GM21526 (cell line): Measurements from ENCODE around the gene HOGA1.

ENCODE experiments used
- ATAC-seq: cut with Tn5 transposase; IDR thresholded peaks from one replicate; pipeline ENCODE4 v1.9.1; 2021; ENCODE audit warnings: moderate library complexity; ENCODE audit not compliant: unreplicated experiment, low FRiP score

The HOGA1 gene

DNA sequence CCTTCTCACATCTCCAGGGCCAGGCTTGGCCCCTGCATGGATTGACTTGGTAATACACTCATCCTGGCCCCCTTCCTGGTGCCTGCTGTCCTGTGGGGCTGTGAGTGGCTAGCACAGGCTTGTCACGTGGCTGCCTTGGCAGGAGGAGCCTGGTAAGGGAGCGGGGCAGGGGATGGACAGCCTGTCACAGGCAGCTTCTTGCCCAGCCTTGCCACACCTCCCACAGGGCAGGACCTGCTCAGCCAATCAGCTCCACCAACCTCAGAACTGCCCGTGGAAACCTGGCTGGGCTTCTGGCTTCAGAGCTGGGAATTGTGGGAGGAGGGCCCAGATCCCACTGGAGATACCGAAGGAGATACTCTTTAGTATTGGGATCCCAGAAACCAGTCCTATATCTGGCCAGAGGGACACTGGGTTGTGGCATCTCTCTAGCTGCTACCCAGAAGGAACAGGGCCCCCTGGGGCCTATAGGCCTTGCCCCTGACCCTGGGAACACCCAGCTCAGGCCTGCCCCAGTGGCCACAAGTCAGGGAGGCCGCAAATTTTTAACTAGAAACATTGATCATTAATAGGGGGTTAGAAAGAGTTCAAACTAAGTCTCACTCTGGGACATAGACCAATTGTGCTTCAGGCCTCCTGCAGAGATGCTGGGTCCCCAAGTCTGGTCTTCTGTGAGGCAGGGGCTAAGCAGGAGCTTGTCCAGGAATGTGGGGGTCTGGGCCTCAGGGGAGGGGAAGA lies at the start of gene HOGA1:
HOGA1 (plus strand) TSS at position 330 of the 738 bp plus-strand sequence; CDS start at position 645, 315 bp downstream.
- no peak for ATAC-seq

DNA sequence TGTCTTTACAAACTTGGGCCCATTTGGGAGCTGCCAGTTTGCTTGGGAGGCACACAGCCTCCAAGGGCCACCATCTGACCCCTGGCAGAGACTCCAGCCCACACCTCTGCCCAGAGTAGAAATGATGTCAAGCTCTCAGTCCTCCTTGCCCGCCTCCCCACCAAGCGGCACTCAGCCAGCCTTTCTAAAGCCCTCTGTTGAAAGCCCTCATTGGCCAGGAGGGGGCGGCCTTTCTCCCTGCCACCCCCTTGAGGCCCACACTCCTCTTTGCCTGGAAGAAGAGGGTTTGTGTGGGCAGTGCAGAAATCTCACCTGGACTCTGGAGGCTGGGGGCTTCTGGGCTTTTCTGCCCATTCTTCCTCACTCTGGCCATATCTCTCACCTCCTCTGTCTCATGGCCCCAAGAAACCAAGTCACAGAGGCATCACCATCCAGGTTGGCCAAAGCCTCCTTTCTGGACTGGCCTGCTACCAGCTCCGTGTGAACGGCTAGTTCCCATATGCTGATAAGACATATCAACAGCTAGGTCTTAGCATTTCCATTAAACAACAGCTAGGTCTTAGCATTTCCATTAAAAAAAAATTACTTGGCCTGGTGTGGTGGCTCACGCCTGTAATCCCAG lies 49.3 kb upstream of the HOGA1 start:
- no peak for ATAC-seq

DNA sequence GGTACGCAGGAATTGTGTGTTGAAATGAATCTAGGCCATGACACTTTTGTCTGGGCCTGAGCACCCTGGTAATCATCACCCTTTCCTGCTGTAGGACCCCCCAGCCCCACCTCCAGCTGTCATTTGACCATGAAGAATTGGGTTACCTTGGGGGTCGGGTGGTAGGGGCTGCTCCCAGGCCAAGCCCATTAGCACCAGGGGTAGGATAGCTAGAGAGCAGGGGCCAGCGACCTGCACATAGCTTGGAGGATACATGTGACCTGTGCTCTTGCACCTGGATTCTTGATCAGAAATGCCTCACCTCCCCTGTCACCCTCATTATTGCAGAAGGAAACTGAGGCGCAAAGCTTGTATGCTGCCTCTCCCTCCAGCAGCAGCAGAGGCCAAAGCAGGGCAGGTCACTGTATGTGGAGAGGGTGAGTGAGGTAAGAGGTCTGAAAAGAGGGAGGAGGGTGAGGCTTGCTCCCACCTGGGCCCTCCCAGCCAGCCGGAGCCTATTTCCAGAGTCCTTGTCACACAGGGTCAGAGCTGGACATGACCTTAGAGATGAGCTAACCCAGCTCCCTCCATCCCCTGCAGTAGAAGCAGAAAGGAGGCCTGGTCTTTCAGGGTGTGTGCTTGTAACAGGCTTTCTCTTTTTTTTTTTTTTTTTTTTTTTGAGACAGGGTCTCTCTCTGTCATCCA lies 46.9 kb upstream of the HOGA1 start:
- no peak for ATAC-seq

GRCh38 chr10:97538411-97538810 lies 45.8 kb upstream of the HOGA1 start:
- no peak for ATAC-seq

DNA sequence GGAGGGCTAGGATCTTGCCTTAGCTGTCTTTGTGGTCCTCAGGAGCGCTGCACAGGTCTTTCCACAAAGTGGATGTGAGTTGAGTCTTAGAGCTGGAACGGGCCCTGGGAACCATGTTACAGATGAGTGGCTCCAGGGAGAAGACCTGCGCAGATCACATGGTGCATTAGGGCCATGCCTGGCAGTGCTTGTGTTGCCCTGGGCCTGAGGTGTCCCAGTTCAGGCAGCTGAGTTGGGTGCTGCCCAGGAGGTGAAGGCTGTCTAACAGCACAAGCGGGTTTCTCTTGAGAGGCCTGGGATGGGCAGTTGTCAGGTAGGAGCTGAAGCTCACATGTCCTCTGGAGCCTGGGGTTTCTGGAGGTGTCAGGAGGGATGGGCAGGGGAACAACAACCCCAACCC lies 45.4 kb upstream of the HOGA1 start:
- ATAC-seq = no peak

GRCh38 chr10:97539523-97540200 lies 44.5 kb upstream of the HOGA1 start:
- no peak for ATAC-seq

DNA sequence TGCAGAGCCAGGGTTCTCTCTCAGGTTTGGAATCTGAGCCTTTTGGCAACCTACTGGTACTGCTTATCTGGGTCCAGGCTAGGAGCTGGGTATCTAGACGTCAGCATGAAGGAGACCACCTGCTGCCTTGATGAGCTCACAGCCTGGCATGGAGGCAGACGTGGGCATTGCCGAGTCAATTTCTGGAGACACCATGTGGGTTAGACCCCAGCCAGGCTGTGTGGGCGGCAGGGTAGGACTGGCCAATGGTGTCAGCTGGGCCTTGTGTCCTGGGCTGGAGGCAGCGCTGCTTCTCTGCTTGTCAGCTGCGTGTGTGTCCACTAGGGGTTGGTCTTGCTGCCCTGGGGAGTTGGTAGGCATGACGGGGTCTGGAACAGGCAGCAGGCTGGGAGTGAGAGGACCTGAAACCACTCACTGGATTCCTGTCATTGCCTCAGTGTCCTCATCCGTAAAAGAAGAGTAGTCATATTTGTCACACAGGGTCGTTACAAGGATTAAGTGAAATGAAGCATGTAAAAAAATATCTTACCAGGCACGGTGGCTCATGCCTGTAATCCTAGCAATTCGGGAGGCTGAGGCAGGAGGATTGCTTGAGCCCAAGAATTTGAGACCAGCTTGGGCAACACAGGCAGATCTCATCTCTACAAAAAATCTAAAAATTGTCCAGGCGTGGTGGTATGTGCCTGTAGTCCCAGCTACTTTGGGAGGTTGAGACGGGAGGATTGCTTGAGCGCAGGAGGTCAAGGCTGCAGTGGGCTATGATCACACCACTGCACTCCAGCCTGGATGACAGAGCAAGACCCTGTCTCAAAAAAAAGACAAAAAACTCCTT lies 43.3 kb upstream of the HOGA1 start:
- ATAC-seq = no peak

DNA sequence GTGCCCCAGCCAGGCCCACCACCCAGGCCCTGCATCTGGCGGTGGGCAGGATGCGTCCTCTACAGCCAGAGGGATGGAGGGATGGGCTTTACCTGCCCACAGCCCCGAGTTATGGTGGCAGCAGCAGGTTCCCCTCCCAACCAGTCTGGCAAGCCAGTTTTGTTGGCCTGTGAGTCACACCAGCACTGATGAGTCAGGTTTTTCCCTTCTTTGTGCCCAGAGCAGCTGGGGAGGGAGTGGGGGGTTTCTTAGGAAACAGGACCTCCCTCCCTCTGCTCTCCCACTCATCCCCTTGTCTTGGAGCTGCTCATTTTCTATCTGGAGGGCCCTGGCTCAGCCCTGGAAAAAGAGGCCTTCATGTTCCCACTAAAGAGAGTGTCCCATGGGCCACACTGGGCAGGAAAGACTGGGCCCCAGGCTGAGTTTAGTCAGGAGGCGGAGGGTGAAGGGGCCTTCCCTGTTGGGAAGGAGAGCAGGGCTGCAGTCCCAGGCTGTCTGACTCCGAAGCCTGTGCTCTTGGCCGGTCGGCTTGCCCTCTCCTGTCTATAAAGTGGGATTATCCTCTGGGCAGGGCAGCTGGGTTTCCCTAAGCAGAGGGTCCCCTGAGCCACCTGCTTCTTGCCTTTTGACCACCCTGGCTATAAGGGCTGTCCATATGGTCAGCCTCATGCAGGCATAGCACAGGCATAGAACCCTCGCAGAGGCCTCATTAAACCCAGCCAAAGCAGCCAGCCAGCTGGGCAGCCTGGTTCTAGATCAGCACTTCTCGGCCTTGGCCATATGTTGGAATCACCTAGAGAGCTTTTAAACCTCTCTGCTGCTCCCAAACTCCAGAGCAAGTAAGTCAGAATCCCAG lies 41.8 kb upstream of the HOGA1 start:
- no peak for ATAC-seq

DNA sequence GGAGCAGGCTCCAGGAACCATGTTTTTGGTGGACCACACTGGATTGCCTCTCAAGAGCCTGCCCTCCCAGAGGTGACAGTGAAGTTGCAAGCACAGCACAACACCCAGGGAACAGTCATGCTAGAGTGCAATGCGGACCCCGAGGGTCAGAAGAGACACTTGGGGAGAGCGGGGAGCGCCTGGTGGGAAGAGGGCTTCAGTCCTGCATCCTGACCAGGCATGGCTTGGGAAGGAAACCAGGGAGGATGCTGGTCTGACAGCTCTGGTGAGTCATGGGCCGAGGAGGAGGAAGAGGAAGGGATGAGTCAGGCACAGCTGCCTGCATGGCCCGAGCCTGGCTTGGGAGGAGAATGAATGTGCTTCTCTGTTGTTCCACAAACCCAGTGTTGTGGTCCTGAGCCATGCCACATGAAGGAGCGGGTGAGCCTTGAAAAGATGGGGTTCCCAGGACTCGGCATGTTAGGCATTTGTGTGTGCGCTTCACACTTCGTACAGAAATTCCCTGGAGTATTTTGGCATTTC lies 41.1 kb upstream of the HOGA1 start:
- no peak for ATAC-seq

DNA sequence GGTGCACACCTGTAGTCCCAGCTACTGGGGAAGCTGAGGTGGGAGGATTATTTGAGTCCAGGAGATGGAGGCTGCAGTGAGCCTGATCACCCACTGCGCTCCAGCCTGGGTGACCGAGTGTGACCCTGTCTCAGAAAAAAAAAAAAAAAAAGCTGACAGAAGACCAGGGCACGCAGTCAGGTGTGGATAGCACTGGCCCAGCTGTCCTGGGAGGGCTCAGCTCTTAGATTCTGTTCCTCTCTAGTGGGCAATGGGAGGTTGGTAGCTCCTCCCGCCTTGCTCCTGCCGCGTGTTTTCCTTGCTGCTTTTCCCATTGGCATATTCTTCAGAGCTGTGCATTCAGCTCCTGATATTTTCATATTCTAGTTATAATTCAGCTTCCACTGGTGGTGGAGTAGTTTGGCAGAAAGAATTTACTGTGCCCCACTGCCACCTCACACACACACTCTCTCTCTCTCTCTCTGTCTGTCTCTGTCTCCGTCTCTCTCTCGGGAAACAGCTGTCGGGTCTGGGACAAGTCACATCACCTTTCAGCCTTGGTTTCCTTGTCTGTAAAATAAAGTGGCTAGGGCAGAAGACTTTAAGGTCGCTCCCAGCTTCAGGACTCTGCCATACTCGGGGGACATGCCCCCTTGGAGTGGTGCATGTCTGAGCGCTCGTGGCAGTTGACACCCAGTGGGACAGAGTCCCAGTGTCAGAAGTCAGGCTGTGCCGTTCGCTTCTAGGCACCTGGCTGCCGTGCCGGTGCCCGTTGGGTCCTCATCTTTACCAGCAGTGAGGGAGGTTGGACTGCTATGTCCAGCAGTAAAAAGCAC lies 37.5 kb upstream of the HOGA1 start:
- ATAC-seq = no peak

DNA sequence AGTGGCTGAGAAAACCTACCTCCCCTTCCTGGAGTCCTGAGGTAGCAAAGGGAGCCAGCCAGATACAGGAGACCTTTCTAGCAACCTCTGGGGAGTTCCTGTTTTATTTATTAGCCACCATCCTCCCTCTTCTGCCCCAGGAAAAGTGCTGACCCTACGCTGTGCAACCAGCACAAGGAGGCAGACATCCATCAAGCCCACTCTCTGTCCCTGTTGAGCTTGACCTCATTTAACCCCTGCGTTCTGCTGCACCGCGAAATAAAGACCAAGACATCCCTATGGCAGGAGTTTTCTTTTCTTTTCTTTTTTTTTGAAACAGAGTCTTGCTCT lies 37.0 kb upstream of the HOGA1 start:
- no peak for ATAC-seq

DNA sequence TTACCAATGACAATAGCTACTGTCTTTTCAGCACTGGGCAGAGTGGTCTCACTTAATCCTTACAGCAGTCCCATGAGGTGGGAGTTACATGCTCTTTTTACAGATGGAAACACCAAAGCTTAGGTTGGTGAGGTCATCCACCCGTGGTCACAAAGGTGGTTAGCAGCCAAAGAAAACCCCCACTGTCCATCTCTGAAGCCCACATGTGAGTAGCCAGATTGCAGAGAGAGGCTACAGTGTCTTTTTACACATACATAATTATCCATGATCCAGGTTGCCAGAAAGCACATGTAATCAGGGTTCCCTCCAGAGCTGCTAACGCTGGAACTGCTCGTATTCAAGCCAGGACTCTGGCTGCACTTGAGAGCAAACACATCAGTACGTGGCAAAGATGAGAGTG lies 36.2 kb upstream of the HOGA1 start:
- no peak for ATAC-seq

DNA sequence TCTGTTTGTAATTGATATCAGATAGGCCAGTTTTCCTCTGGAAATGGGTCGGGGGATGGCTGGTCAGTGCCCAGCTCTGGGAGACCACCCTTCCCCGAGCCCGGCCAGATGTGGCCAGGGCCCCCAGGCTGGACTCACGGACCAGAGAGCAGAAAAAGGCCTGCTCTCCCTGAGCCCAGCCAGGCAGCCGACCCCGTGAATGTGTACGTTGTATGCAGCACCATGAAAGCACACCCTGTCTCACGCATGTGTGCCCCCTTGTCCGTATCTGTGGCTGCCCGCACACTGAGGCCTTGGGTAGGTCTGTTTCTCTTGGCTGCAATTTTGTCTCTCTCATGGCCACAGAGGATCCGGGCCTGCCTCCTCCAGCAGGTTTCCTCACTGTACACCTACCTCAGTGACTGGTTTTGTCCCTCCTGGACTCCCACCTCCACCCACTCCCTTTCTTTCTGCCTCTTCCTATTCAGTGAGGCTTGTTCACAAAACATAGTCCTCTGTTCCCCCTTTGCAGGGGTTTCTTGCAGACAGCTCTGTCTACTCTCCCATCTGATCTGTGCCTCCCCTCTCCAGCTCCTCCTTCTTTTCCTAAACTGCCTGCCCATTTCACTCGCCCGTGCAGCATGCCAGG lies 35.2 kb upstream of the HOGA1 start:
- no peak for ATAC-seq

DNA sequence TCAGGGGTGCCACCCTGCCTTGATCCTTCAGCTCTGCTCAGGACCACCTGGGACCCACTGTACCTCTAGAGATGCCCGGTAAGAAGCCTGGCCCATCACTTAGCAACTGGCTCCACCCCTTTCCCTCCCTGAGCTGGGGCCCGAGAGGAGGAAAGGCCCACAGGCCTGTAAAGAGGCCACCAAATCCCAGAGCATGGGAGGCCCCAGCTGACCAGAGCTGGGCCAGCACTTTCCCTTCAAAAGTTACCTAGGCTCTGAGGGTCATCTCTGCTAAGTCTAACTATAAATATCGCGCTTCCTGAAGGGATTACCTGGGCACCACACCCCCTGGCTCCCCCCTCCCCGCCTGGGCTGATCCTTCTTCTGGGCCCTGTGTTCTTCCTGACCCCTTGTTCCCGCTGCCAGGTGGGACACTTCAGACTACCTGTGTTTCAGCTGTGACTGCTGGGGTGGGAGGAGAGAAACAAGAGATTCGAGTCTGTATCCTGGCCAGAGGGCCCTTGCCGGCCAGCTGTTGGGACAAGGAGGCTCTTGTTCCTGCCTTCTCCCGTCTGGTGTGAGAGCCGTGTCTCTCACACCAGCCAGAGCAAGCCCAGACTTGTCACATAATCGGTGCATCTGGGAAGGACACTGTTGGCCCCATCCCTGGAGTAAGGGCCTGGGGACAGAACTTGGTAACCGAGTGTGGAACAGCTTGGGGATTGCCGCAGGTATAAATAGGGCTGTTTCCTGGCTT lies 34.4 kb upstream of the HOGA1 start:
- no peak for ATAC-seq

GRCh38 chr10:97550336-97551149 lies 33.6 kb upstream of the HOGA1 start:
- ATAC-seq = no peak

- no peak for ATAC-seq
Observed at GRCh38 chr10:97551271-97551670, 32.9 kb upstream of the HOGA1 start.
